ENCODE data around the gene ARID1B. TPM values are rescaled to one million over a fixed set of nuclear protein-coding genes. Genes with fewer than 3 reads are reported as not detected.

ARID1B gene
- total RNA-seq, 1 experiment from 2014 or later = 24.2 TPM

DNA sequence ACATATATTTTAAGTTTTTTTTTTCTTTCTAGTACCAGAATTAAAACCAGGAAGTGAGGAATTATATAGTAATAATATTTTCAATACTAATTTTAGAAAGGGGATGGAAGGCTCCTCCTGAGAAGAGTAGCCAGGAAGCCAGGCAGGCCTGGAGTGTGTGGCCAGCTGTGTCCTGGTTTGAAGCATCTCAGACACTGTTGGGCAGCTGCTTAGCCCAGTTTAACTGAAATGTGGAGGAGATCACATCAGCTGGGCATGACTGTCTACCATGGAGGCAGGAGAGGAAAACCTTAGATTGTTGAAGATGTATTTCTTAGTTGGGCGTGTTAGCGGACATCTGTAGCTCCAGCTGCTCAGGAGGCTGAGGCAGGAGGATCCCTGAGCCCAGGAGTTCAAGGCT, 142.2 kb downstream of the ARID1B start:
- H3F3A ChIP-seq (ENCODE audit: low read length, unreplicated experiment) = no peaks in the 10 kb centered on the region
- 0 out of 2 replicates have a peak, but pooled peaks cover 7% of the 10 kb centered on the region for H3K79me2 ChIP-seq (ENCODE audit: low read length)
- BruUV-seq (replicated peaks) = no TSS peak
- H2AFZ ChIP-seq (ENCODE audit: low read length) = no peak overlapping the region
- ChIA-PET POLR2A (ENCODE audit: unreplicated experiment) (no interaction called here), CTCF (no interaction called here)
- no peaks in the 10 kb centered on the region for H3K4me1 ChIP-seq (ENCODE audit: insufficient read depth, low read length)
- DNase-seq (no peak), ATAC-seq (no peak)
- no peak overlapping the region for H3K9ac ChIP-seq (ENCODE audit: low read length)
- no peak overlapping the region for H3K27ac ChIP-seq (ENCODE audit: low read length)
- no peaks in the 10 kb centered on the region for H3K9me2 ChIP-seq (replicated peaks; ENCODE audit: low read length)
- intact Hi-C loops (cut with micrococcal nuclease) = no loop called here
- no peak for TF ChIP-seq EZH2 (IDR thresholded peaks at IDR 0.05; ENCODE audit: low read length, unreplicated experiment)
- TF ChIP-seq EZH2phosphoT487 (IDR thresholded peaks at IDR 0.05; ENCODE audit: borderline replicate concordance, low read length) = no peak
- TF ChIP-seq, protein P1, sequence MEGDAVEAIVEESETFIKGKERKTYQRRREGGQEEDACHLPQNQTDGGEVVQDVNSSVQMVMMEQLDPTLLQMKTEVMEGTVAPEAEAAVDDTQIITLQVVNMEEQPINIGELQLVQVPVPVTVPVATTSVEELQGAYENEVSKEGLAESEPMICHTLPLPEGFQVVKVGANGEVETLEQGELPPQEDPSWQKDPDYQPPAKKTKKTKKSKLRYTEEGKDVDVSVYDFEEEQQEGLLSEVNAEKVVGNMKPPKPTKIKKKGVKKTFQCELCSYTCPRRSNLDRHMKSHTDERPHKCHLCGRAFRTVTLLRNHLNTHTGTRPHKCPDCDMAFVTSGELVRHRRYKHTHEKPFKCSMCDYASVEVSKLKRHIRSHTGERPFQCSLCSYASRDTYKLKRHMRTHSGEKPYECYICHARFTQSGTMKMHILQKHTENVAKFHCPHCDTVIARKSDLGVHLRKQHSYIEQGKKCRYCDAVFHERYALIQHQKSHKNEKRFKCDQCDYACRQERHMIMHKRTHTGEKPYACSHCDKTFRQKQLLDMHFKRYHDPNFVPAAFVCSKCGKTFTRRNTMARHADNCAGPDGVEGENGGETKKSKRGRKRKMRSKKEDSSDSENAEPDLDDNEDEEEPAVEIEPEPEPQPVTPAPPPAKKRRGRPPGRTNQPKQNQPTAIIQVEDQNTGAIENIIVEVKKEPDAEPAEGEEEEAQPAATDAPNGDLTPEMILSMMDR (conservative IDR thresholded peaks at IDR 0.05; ENCODE audit: low read depth, low read length) = no peak
- no peaks in the 10 kb centered on the region for H3K27me3 ChIP-seq (ENCODE audit: low read length)
- no peaks in the 10 kb centered on the region for H4K20me1 ChIP-seq (ENCODE audit: low read length)
- H3K36me3 ChIP-seq (ENCODE audit: low read depth, low read length) = no peaks in the 10 kb centered on the region
- no peaks in the 10 kb centered on the region for H3K9me3 ChIP-seq (ENCODE audit: low read length)
- no peak overlapping the region for H3K4me2 ChIP-seq (ENCODE audit: low read length)
- no peak overlapping the region for H3K4me3 ChIP-seq (ENCODE audit: low read length)

DNA sequence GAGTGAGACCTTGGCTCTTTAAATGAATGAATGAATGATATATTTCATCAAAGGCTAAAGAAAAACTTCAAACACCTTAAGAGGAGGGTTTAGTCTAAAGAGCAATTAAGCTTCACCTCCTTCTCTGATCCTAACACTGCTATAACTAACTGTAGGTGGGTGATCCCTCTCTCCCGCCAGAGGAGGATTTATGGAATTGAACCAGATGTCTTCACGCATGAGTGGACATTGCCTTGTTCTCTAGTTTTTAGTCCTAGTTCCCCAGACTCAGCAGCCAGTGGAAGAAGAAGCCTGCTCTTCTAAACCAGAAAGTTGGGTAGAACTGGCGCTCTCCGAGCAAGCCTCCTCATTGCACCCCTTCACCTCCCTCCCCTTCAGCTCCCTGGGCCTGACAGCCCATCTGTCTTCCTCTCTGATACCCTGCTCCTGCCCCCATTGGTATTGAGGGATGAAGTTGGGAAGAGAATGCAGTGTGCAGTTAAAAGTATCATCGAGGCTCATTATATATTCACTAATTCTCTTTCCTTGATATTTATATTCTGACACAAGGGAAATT, 142.7 kb downstream of the ARID1B start:
- TF ChIP-seq, protein P1 (conservative IDR thresholded peaks at IDR 0.05; ENCODE audit: low read depth, low read length) = no peak
- TF ChIP-seq EZH2 (IDR thresholded peaks at IDR 0.05; ENCODE audit: low read length, unreplicated experiment) (no peak), EZH2phosphoT487 (IDR thresholded peaks at IDR 0.05; ENCODE audit: borderline replicate concordance, low read length) (no peak)
- Histone ChIP-seq H3K9me3 (ENCODE audit: low read length) (no peaks in the 10 kb centered on the region), H3K36me3 (ENCODE audit: low read depth, low read length) (no peaks in the 10 kb centered on the region), H2AFZ (ENCODE audit: low read length) (no peak overlapping the region), H3F3A (ENCODE audit: low read length, unreplicated experiment) (no peaks in the 10 kb centered on the region), H3K9me2 (replicated peaks; ENCODE audit: low read length) (no peaks in the 10 kb centered on the region), H3K9ac (ENCODE audit: low read length) (no peak overlapping the region), H3K4me1 (ENCODE audit: insufficient read depth, low read length) (no peaks in the 10 kb centered on the region), H3K27me3 (ENCODE audit: low read length) (no peaks in the 10 kb centered on the region), H3K79me2 (ENCODE audit: low read length) (0 out of 2 replicates have a peak, but pooled peaks cover 7% of the 10 kb centered on the region), H3K27ac (ENCODE audit: low read length) (no peak overlapping the region), H4K20me1 (ENCODE audit: low read length) (no peaks in the 10 kb centered on the region), H3K4me3 (ENCODE audit: low read length) (no peak overlapping the region), H3K4me2 (ENCODE audit: low read length) (no peak overlapping the region)
- CTCF ChIA-PET = no interaction called here
- POLR2A ChIA-PET (ENCODE audit: unreplicated experiment) = no interaction called here
- BruUV-seq (replicated peaks) = no TSS peak
- DNase-seq (no peak), ATAC-seq (no peak)
- intact Hi-C loops (cut with micrococcal nuclease) = no loop called here

DNA sequence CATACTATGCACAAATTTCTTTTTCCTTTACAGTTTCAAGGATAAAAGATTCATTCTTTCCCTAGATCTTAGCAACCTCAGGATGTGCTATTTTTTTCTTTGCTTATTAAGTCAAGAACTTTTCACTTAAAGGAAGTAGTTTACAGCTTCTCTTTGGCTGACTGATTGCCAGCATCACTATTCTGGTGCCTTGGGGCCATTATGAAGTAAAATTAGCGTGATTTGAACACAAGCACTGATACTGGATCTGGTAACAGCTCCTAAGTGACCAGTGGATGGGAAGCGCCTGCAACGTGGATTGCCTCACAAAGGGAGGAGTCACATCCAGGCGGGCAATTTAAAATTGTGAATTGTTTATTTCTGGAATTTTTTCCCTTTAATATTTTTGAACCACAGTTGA, 147.1 kb downstream of the ARID1B start:
- DNase-seq (no peak), ATAC-seq (no peak)
- H3F3A ChIP-seq (ENCODE audit: low read length, unreplicated experiment) = no peaks in the 10 kb centered on the region
- H2AFZ ChIP-seq (ENCODE audit: low read length) = no peak overlapping the region
- BruUV-seq (replicated peaks) = no TSS peak
- no peaks in the 10 kb centered on the region for H4K20me1 ChIP-seq (ENCODE audit: low read length)
- no peaks in the 10 kb centered on the region for H3K9me3 ChIP-seq (ENCODE audit: low read length)
- intact Hi-C loops (cut with micrococcal nuclease) = no loop called here
- H3K36me3 ChIP-seq (ENCODE audit: low read depth, low read length) = no peaks in the 10 kb centered on the region
- no peak overlapping the region for H3K4me2 ChIP-seq (ENCODE audit: low read length)
- ChIA-PET CTCF (no interaction called here), POLR2A (ENCODE audit: unreplicated experiment) (no interaction called here)
- TF ChIP-seq EZH2phosphoT487 (IDR thresholded peaks at IDR 0.05; ENCODE audit: borderline replicate concordance, low read length) (no peak), EZH2 (IDR thresholded peaks at IDR 0.05; ENCODE audit: low read length, unreplicated experiment) (no peak)
- TF ChIP-seq, protein P1 (conservative IDR thresholded peaks at IDR 0.05; ENCODE audit: low read depth, low read length) = no peak
- no peaks in the 10 kb centered on the region for H3K27me3 ChIP-seq (ENCODE audit: low read length)
- H3K79me2 ChIP-seq (ENCODE audit: low read length) = peaks cover 17% of the 10 kb centered on the region; the same call in 1 of the 2 replicates
- H3K9me2 ChIP-seq (replicated peaks; ENCODE audit: low read length) = no peaks in the 10 kb centered on the region
- no peak overlapping the region for H3K27ac ChIP-seq (ENCODE audit: low read length)
- H3K4me1 ChIP-seq (ENCODE audit: insufficient read depth, low read length) = no peaks in the 10 kb centered on the region
- H3K9ac ChIP-seq (ENCODE audit: low read length) = no peak overlapping the region
- no peak overlapping the region for H3K4me3 ChIP-seq (ENCODE audit: low read length)
